ENCODE measurements around the gene KCNA2. TPM values are rescaled to one million over a fixed set of nuclear protein-coding genes. Genes with fewer than 3 reads are reported as not detected.

Gene KCNA2
- polyA plus RNA-seq, 2 donors, result 0.06 to 0.15 TPM

- 69 to 73% methylated on average over 4 of the region's 4 CpGs for WGBS, 2 donors
- no peak overlapping the region for H3K27ac ChIP-seq (ENCODE audit: low read depth in 2 of 2, low read length in 1 of 2)
- no peaks in the 10 kb centered on the region for H3K27me3 ChIP-seq (ENCODE audit: control insufficient read depth in 1 of 2, insufficient read depth in 2 of 2, low read length in 2 of 2)
- H3K9me3 ChIP-seq (ENCODE audit: control insufficient read depth in 2 of 2, insufficient read depth in 1 of 2, low read depth in 1 of 2, low read length in 1 of 2), result no peaks in the 10 kb centered on the region
- H3K36me3 ChIP-seq (ENCODE audit: control insufficient read depth in 2 of 2, insufficient read depth in 2 of 2, low read length in 1 of 2), result no peaks in the 10 kb centered on the region
- no peak overlapping the region for H3K4me3 ChIP-seq (ENCODE audit: low read depth in 1 of 2, low read length in 2 of 2)
- H3K4me1 ChIP-seq (ENCODE audit: control insufficient read depth in 2 of 2, insufficient read depth in 2 of 2, low read length in 1 of 2), result no peaks in the 10 kb centered on the region
Observed at GRCh38 chr1:110563089-110563488, 43.1 kb downstream of the KCNA2 start.

DNA sequence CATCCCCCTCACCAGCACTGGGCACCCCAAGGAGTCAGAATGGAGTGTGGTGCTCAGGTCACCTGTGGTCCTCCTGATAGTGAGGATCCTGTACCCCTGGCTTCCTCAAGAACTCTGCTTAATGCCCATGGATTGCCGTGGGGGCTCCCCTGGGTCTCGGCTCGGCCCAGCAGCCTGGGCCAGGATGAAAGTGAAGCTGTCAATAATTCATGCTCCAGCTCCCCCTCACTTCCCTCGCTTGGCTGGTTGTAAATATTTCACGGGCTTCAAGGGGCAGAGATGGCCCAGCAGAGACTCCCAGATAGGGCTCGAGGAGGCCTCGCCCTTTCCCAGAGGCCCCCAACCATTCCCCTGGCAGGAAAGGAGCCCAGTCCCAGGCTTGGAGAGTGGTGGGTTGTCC lies 44.6 kb downstream of the KCNA2 start:
- 77 to 82% methylated on average over 7 of the region's 7 CpGs for WGBS, 2 donors
- Histone ChIP-seq H3K27ac (ENCODE audit: low read depth in 2 of 2, low read length in 1 of 2) (no peak overlapping the region), H3K9me3 (ENCODE audit: control insufficient read depth in 2 of 2, insufficient read depth in 1 of 2, low read depth in 1 of 2, low read length in 1 of 2) (no peaks in the 10 kb centered on the region), H3K4me3 (ENCODE audit: low read depth in 1 of 2, low read length in 2 of 2) (no peak overlapping the region), H3K36me3 (ENCODE audit: control insufficient read depth in 2 of 2, insufficient read depth in 2 of 2, low read length in 1 of 2) (no peaks in the 10 kb centered on the region), H3K4me1 (ENCODE audit: control insufficient read depth in 2 of 2, insufficient read depth in 2 of 2, low read length in 1 of 2) (no peaks in the 10 kb centered on the region), H3K27me3 (ENCODE audit: control insufficient read depth in 1 of 2, insufficient read depth in 2 of 2, low read length in 2 of 2) (no peaks in the 10 kb centered on the region)

DNA sequence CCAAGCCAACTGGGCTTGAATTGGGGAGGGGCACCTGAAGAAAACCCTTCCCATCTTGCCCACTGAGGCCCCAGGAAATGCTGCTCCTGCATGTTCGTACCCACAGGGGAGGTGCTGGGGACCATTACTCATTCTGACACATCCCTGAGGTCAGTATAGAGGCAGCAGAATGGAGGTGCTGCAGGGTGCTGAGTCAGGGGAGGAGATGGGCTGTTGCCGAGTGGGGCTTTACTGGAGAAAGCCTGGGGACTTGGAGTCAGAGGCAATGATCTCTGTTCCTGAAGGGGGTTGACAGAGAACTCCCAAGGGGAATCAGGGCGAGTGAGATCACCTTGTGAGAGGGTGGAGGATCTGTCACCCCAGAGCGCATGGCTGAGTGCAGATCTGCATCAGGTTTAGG lies 47.0 kb downstream of the KCNA2 start:
- no peak overlapping the region for H3K4me3 ChIP-seq (ENCODE audit: low read depth in 1 of 2, low read length in 2 of 2)
- no peaks in the 10 kb centered on the region for H3K9me3 ChIP-seq (ENCODE audit: control insufficient read depth in 2 of 2, insufficient read depth in 1 of 2, low read depth in 1 of 2, low read length in 1 of 2)
- WGBS, 2 donors, result 48 to 53% methylated on average over 4 of the region's 4 CpGs
- no peaks in the 10 kb centered on the region for H3K4me1 ChIP-seq (ENCODE audit: control insufficient read depth in 2 of 2, insufficient read depth in 2 of 2, low read length in 1 of 2)
- no peaks in the 10 kb centered on the region for H3K36me3 ChIP-seq (ENCODE audit: control insufficient read depth in 2 of 2, insufficient read depth in 2 of 2, low read length in 1 of 2)
- no peaks in the 10 kb centered on the region for H3K27me3 ChIP-seq (ENCODE audit: control insufficient read depth in 1 of 2, insufficient read depth in 2 of 2, low read length in 2 of 2)
- H3K27ac ChIP-seq (ENCODE audit: low read depth in 2 of 2, low read length in 1 of 2), result no peak overlapping the region

- WGBS, 2 donors, result 72% methylated on average over 3 of the region's 3 CpGs
- Histone ChIP-seq H3K9me3 (ENCODE audit: control insufficient read depth in 2 of 2, insufficient read depth in 1 of 2, low read depth in 1 of 2, low read length in 1 of 2) (no peaks in the 10 kb centered on the region), H3K27ac (ENCODE audit: low read depth in 2 of 2, low read length in 1 of 2) (no peak overlapping the region), H3K4me3 (ENCODE audit: low read depth in 1 of 2, low read length in 2 of 2) (no peak overlapping the region), H3K36me3 (ENCODE audit: control insufficient read depth in 2 of 2, insufficient read depth in 2 of 2, low read length in 1 of 2) (no peaks in the 10 kb centered on the region), H3K27me3 (ENCODE audit: control insufficient read depth in 1 of 2, insufficient read depth in 2 of 2, low read length in 2 of 2) (no peaks in the 10 kb centered on the region), H3K4me1 (ENCODE audit: control insufficient read depth in 2 of 2, insufficient read depth in 2 of 2, low read length in 1 of 2) (no peaks in the 10 kb centered on the region)
Observed at GRCh38 chr1:110557481-110557880, 48.7 kb downstream of the KCNA2 start.

DNA sequence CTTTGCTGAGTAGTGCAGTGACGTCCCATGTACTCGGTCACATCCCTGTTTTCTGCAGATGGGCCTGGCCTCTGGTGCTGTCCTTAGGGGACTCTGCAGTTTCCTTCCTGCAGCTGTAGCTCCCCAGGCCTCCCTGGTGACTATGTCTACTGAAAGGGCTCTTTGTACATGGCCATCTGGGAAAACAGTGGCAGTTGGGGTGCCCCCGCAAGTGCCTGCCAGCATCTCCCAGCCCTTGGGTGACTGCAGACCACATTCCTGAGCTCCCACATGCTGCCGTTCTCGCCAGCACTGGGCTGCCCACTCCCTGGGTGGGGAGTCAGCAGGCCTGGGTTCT lies 49.7 kb downstream of the KCNA2 start:
- no peaks in the 10 kb centered on the region for H3K36me3 ChIP-seq (ENCODE audit: control insufficient read depth in 2 of 2, insufficient read depth in 2 of 2, low read length in 1 of 2)
- 54 to 65% methylated on average over 5 of the region's 5 CpGs for WGBS, 2 donors

DNA sequence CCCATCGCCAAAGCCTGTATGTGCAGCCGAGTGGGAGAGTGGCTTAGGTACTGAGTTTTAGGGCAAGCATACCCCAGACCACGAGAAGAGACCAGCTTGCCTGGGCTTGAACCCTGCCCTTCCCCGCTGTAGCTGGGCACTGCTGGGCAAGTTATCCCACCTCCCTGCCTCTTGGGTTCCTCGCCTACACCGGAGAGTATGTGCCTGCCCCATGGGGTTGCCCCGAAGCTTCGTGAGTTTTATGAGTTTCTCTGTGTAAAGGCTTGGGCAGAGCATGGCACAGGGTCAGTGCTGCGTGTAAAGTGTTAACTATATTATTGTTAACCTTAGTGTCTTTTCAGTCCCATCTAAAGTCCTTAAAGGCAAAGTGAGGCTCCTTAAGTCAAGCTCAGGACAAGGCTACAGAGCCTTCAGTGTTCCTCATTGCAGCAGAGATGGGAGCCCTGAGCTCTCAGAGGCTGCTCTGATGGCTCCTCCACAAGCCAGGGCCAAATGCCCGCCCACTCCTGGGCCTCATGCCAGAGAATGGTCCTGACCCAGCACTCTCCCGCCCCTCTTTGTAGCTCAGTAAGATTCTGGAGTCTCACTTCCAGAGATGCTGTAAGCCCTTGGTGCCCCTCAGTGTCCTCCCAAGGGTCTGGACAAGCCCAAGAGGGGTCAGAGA lies 50.2 kb downstream of the KCNA2 start:
- no peaks in the 10 kb centered on the region for H3K9me3 ChIP-seq (ENCODE audit: control insufficient read depth in 2 of 2, insufficient read depth in 1 of 2, low read depth in 1 of 2, low read length in 1 of 2)
- no peaks in the 10 kb centered on the region for H3K36me3 ChIP-seq (ENCODE audit: control insufficient read depth in 2 of 2, insufficient read depth in 2 of 2, low read length in 1 of 2)
- 42 to 46% methylated on average over 11 of the region's 11 CpGs for WGBS, 2 donors
- no peaks in the 10 kb centered on the region for H3K4me1 ChIP-seq (ENCODE audit: control insufficient read depth in 2 of 2, insufficient read depth in 2 of 2, low read length in 1 of 2)
- no peak overlapping the region for H3K27ac ChIP-seq (ENCODE audit: low read depth in 2 of 2, low read length in 1 of 2)
- H3K27me3 ChIP-seq (ENCODE audit: control insufficient read depth in 1 of 2, insufficient read depth in 2 of 2, low read length in 2 of 2), result no peaks in the 10 kb centered on the region
- H3K4me3 ChIP-seq (ENCODE audit: low read depth in 1 of 2, low read length in 2 of 2), result peak overlapping the region in 1 of 2 donors; percentile 41

More for the DNA sequence above, 49.7 kb downstream of the KCNA2 start:
- Histone ChIP-seq H3K27ac (ENCODE audit: low read depth in 2 of 2, low read length in 1 of 2) (no peak overlapping the region), H3K4me3 (ENCODE audit: low read depth in 1 of 2, low read length in 2 of 2) (no peak overlapping the region), H3K9me3 (ENCODE audit: control insufficient read depth in 2 of 2, insufficient read depth in 1 of 2, low read depth in 1 of 2, low read length in 1 of 2) (no peaks in the 10 kb centered on the region), H3K27me3 (ENCODE audit: control insufficient read depth in 1 of 2, insufficient read depth in 2 of 2, low read length in 2 of 2) (no peaks in the 10 kb centered on the region), H3K4me1 (ENCODE audit: control insufficient read depth in 2 of 2, insufficient read depth in 2 of 2, low read length in 1 of 2) (no peaks in the 10 kb centered on the region)

GRCh38 chr1:110554871-110555801 lies 51.0 kb downstream of the KCNA2 start:
- Histone ChIP-seq H3K27me3 (ENCODE audit: control insufficient read depth in 1 of 2, insufficient read depth in 2 of 2, low read length in 2 of 2) (no peaks in the 10 kb centered on the region), H3K4me1 (ENCODE audit: control insufficient read depth in 2 of 2, insufficient read depth in 2 of 2, low read length in 1 of 2) (no peaks in the 10 kb centered on the region), H3K4me3 (ENCODE audit: low read depth in 1 of 2, low read length in 2 of 2) (peak overlapping the region; percentile 4 to 41), H3K36me3 (ENCODE audit: control insufficient read depth in 2 of 2, insufficient read depth in 2 of 2, low read length in 1 of 2) (no peaks in the 10 kb centered on the region), H3K27ac (ENCODE audit: low read depth in 2 of 2, low read length in 1 of 2) (no peak overlapping the region), H3K9me3 (ENCODE audit: control insufficient read depth in 2 of 2, insufficient read depth in 1 of 2, low read depth in 1 of 2, low read length in 1 of 2) (no peaks in the 10 kb centered on the region)
- 8 to 10% methylated on average over 38 to 53 of the region's 53 CpGs for WGBS, 2 donors

- no peak overlapping the region for H3K4me3 ChIP-seq (ENCODE audit: low read depth in 1 of 2, low read length in 2 of 2)
Observed at GRCh38 chr1:110551278-110551809, 54.8 kb downstream of the KCNA2 start.

DNA sequence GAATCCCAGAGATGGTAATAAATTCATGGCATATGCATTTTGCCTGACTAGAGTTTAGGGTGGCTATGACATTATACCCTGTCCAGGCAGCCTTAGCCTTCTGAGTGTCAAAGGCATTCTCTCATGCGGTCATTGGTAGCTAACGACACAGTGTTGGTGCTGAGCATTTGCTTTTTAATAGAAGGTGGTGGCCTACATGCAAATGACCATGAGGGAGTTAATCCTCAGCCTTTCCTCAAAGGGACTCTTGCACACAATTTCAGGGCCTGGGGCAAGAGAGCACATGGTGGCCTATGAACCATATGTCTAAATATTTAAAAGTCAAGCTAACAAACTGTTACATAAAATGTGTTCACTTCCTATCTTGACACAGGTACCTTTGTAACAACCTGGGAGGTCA lies 56.3 kb downstream of the KCNA2 start:
- Histone ChIP-seq H3K27ac (ENCODE audit: low read depth in 2 of 2, low read length in 1 of 2) (no peak overlapping the region), H3K4me1 (ENCODE audit: control insufficient read depth in 2 of 2, insufficient read depth in 2 of 2, low read length in 1 of 2) (no peaks in the 10 kb centered on the region), H3K4me3 (ENCODE audit: low read depth in 1 of 2, low read length in 2 of 2) (no peak overlapping the region), H3K36me3 (ENCODE audit: control insufficient read depth in 2 of 2, insufficient read depth in 2 of 2, low read length in 1 of 2) (no peaks in the 10 kb centered on the region), H3K9me3 (ENCODE audit: control insufficient read depth in 2 of 2, insufficient read depth in 1 of 2, low read depth in 1 of 2, low read length in 1 of 2) (no peaks in the 10 kb centered on the region), H3K27me3 (ENCODE audit: control insufficient read depth in 1 of 2, insufficient read depth in 2 of 2, low read length in 2 of 2) (no peaks in the 10 kb centered on the region)
- 58 to 67% methylated on average over 2 of the region's 2 CpGs for WGBS, 2 donors

More at GRCh38 chr1:110551278-110551809, 54.8 kb downstream of the KCNA2 start:
- no peak overlapping the region for H3K27ac ChIP-seq (ENCODE audit: low read depth in 2 of 2, low read length in 1 of 2)
- H3K9me3 ChIP-seq (ENCODE audit: control insufficient read depth in 2 of 2, insufficient read depth in 1 of 2, low read depth in 1 of 2, low read length in 1 of 2), result no peaks in the 10 kb centered on the region
- no peaks in the 10 kb centered on the region for H3K27me3 ChIP-seq (ENCODE audit: control insufficient read depth in 1 of 2, insufficient read depth in 2 of 2, low read length in 2 of 2)
- no peaks in the 10 kb centered on the region for H3K36me3 ChIP-seq (ENCODE audit: control insufficient read depth in 2 of 2, insufficient read depth in 2 of 2, low read length in 1 of 2)
- 78 to 83% methylated on average over 1 of the region's 1 CpG for WGBS, 2 donors
- H3K4me1 ChIP-seq (ENCODE audit: control insufficient read depth in 2 of 2, insufficient read depth in 2 of 2, low read length in 1 of 2), result no peaks in the 10 kb centered on the region

Data from esophagus (tissue), 2 donors.